Measurements from ENCODE around the gene COL11A1.

The COL11A1 gene

DNA sequence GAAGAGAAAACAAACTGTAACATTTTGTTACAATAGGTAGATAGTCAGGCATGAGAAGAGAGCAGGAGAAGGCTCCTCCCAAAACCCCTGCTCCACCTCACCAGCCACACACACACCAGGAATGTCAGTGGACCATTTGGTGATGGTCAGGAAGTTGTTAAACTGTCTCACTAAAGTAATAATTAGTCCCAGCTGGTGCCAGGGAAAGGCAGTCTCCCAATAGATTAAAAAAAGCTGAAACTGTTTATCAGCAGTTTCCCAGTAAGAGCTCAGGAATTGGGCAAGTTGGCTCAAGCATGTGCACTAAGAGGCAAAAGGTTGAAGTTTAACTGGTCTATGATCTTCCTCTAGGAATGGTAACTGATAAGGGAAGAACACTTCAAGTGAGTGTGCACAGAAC is 249.6 kb downstream of the COL11A1 start:
- no peak overlapping the region for H3K27ac ChIP-seq (ENCODE audit: low read depth, low read length)
- no peaks in the 10 kb centered on the region for H3F3A ChIP-seq (ENCODE audit: control insufficient read depth, insufficient read depth)
- TF ChIP-seq EZH2phosphoT487 (IDR thresholded peaks at IDR 0.05; ENCODE audit: borderline replicate concordance, low read length), result no peak
- TF ChIP-seq, protein P1, sequence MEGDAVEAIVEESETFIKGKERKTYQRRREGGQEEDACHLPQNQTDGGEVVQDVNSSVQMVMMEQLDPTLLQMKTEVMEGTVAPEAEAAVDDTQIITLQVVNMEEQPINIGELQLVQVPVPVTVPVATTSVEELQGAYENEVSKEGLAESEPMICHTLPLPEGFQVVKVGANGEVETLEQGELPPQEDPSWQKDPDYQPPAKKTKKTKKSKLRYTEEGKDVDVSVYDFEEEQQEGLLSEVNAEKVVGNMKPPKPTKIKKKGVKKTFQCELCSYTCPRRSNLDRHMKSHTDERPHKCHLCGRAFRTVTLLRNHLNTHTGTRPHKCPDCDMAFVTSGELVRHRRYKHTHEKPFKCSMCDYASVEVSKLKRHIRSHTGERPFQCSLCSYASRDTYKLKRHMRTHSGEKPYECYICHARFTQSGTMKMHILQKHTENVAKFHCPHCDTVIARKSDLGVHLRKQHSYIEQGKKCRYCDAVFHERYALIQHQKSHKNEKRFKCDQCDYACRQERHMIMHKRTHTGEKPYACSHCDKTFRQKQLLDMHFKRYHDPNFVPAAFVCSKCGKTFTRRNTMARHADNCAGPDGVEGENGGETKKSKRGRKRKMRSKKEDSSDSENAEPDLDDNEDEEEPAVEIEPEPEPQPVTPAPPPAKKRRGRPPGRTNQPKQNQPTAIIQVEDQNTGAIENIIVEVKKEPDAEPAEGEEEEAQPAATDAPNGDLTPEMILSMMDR (IDR thresholded peaks at IDR 0.05; ENCODE audit: low read depth, low read length, poor library complexity, severe bottlenecking), result no peak
- H3K4me3 ChIP-seq (ENCODE audit: low read length), result no peak overlapping the region
- H4K20me1 ChIP-seq (ENCODE audit: control insufficient read depth, insufficient read depth, low read depth, low read length), result no peaks in the 10 kb centered on the region
- no peaks in the 10 kb centered on the region; the same call in 1 of the 2 replicates for H3K9me3 ChIP-seq (ENCODE audit: control insufficient read depth, insufficient read depth, low read length)
- no peaks in the 10 kb centered on the region for H3K27me3 ChIP-seq (ENCODE audit: control insufficient read depth, low read length)
- H3K36me3 ChIP-seq (ENCODE audit: control insufficient read depth, low read length), result no peaks in the 10 kb centered on the region
- H3K9me2 ChIP-seq (replicated peaks; ENCODE audit: control insufficient read depth, low read length), result no peaks in the 10 kb centered on the region
- no peaks in the 10 kb centered on the region for H3K4me1 ChIP-seq (ENCODE audit: control insufficient read depth, low read length)
- no peak overlapping the region for H3K4me2 ChIP-seq (ENCODE audit: low read length)
- H3K79me2 ChIP-seq (ENCODE audit: control insufficient read depth, low read length), result no peaks in the 10 kb centered on the region

DNA sequence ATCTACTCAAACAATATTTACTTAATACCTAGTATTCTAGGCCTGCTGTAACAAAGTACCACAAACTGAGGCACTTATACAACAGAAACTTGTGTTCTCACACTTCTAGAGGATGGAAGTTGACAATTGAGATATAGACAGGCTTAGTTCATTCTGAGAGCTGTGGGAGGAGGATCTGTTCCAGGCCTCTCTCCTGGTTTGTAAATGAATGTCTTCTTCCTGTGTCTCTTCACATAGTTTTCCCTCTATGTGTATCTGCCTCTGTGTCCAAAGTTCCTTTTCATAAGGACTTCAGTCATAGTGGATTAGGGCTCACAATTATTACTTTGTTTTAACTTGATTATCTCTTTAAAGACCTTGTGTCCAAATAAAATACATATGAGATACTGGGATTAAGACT is 251.1 kb downstream of the COL11A1 start:
- H3K79me2 ChIP-seq (ENCODE audit: control insufficient read depth, low read length), result no peaks in the 10 kb centered on the region
- H3K4me3 ChIP-seq (ENCODE audit: low read length), result no peak overlapping the region
- TF ChIP-seq, protein P1 (IDR thresholded peaks at IDR 0.05; ENCODE audit: low read depth, low read length, poor library complexity, severe bottlenecking), result no peak
- H3K36me3 ChIP-seq (ENCODE audit: control insufficient read depth, low read length), result no peaks in the 10 kb centered on the region
- H3K4me2 ChIP-seq (ENCODE audit: low read length), result no peak overlapping the region
- H3K9me3 ChIP-seq (ENCODE audit: control insufficient read depth, insufficient read depth, low read length), result no peaks in the 10 kb centered on the region; the same call in 1 of the 2 replicates
- no peaks in the 10 kb centered on the region for H3F3A ChIP-seq (ENCODE audit: control insufficient read depth, insufficient read depth)
- no peaks in the 10 kb centered on the region for H3K4me1 ChIP-seq (ENCODE audit: control insufficient read depth, low read length)
- no peak overlapping the region for H3K27ac ChIP-seq (ENCODE audit: low read depth, low read length)
- no peaks in the 10 kb centered on the region for H3K27me3 ChIP-seq (ENCODE audit: control insufficient read depth, low read length)
- H4K20me1 ChIP-seq (ENCODE audit: control insufficient read depth, insufficient read depth, low read depth, low read length), result no peaks in the 10 kb centered on the region
- H3K9me2 ChIP-seq (replicated peaks; ENCODE audit: control insufficient read depth, low read length), result no peaks in the 10 kb centered on the region

DNA sequence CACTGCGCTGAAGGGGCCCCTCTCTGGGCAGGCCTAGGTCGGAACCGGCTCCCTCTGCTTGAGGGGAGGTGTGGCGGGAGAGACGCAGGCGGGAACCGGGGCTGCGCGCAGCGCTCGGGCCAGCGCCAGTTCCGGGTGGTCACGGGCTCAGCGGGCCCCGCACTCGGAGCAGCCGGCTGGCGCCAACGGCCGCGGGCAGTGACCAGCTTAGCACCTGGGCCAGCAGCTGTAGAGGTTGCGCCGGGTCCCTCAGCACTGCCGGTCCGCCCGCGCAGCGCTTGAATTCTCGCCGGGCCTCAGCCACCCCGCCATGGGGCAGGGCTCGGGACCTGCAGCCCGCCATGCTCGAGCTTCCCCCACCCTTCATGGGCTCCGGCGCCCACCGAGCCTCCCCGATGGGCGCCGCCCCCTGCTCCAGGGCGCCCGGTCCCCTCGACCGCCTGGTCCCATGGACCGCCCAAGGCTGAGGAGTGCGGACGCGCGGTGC is 254.6 kb downstream of the COL11A1 start:
- H3K27me3 ChIP-seq (ENCODE audit: control insufficient read depth, low read length), result no peaks in the 10 kb centered on the region
- H3K4me2 ChIP-seq (ENCODE audit: low read length), result no peak overlapping the region
- H3K9me3 ChIP-seq (ENCODE audit: control insufficient read depth, insufficient read depth, low read length), result no peaks in the 10 kb centered on the region
- H4K20me1 ChIP-seq (ENCODE audit: control insufficient read depth, insufficient read depth, low read depth, low read length), result no peaks in the 10 kb centered on the region
- H3K9me2 ChIP-seq (replicated peaks; ENCODE audit: control insufficient read depth, low read length), result no peaks in the 10 kb centered on the region
- TF ChIP-seq EZH2phosphoT487 (IDR thresholded peaks at IDR 0.05; ENCODE audit: borderline replicate concordance, low read length), result no peak
- TF ChIP-seq, protein P1 (IDR thresholded peaks at IDR 0.05; ENCODE audit: low read depth, low read length, poor library complexity, severe bottlenecking), result no peak
- no peak overlapping the region for H3K27ac ChIP-seq (ENCODE audit: low read depth, low read length)
- no peaks in the 10 kb centered on the region for H3K4me1 ChIP-seq (ENCODE audit: control insufficient read depth, low read length)
- H3K79me2 ChIP-seq (ENCODE audit: control insufficient read depth, low read length), result no peaks in the 10 kb centered on the region
- H3K4me3 ChIP-seq (ENCODE audit: low read length), result no peak overlapping the region
- no peaks in the 10 kb centered on the region for H3F3A ChIP-seq (ENCODE audit: control insufficient read depth, insufficient read depth)
- no peaks in the 10 kb centered on the region for H3K36me3 ChIP-seq (ENCODE audit: control insufficient read depth, low read length)

Measured in DOHH2 (cell line).